GM12873 (cell line): Measurements from ENCODE around the gene CMPK1.

Source experiments
- CTCF ChIP-seq: IDR thresholded peaks from 2 replicates; pipeline ENCODE4 v1.5.1; 2012; ENCODE audit warnings: low read depth, mild to moderate bottlenecking, moderate library complexity, low read length, control low read depth; ENCODE audit not compliant: insufficient read depth; ENCODE audit errors: missing control alignments

CMPK1 gene

GRCh38 chr1:47389731-47390130 lies 56.1 kb downstream of the CMPK1 start:
- TF ChIP-seq CTCF: no peak

- no peak for TF ChIP-seq CTCF
Observed at GRCh38 chr1:47390843-47391242, 57.3 kb downstream of the CMPK1 start.

GRCh38 chr1:47393141-47393540 lies 59.6 kb downstream of the CMPK1 start:
- no peak for TF ChIP-seq CTCF

GRCh38 chr1:47395433-47395832 lies 61.8 kb downstream of the CMPK1 start:
- no peak for TF ChIP-seq CTCF

- no peak for TF ChIP-seq CTCF
Observed at GRCh38 chr1:47396671-47397196, 63.1 kb downstream of the CMPK1 start.

- TF ChIP-seq CTCF: no peak
Observed at GRCh38 chr1:47399138-47399845, 65.7 kb downstream of the CMPK1 start.

GRCh38 chr1:47399846-47400155 lies 66.2 kb downstream of the CMPK1 start:
- no peak for TF ChIP-seq CTCF

GRCh38 chr1:47401761-47402160 lies 68.2 kb downstream of the CMPK1 start:
- TF ChIP-seq CTCF: no peak
